ENCODE results near the gene KCNMB4. TPM values are rescaled to one million over a fixed set of nuclear protein-coding genes. Genes with fewer than 3 reads are reported as not detected.

Gene KCNMB4
- total and polyA plus RNA-seq, 9 donors, result 2.0 to 5.6 (median 3.0) TPM

- 95 to 96% (median 95%) methylated on average over 12 of the region's 12 CpGs for WGBS, 3 donors
- TF ChIP-seq, protein P1, sequence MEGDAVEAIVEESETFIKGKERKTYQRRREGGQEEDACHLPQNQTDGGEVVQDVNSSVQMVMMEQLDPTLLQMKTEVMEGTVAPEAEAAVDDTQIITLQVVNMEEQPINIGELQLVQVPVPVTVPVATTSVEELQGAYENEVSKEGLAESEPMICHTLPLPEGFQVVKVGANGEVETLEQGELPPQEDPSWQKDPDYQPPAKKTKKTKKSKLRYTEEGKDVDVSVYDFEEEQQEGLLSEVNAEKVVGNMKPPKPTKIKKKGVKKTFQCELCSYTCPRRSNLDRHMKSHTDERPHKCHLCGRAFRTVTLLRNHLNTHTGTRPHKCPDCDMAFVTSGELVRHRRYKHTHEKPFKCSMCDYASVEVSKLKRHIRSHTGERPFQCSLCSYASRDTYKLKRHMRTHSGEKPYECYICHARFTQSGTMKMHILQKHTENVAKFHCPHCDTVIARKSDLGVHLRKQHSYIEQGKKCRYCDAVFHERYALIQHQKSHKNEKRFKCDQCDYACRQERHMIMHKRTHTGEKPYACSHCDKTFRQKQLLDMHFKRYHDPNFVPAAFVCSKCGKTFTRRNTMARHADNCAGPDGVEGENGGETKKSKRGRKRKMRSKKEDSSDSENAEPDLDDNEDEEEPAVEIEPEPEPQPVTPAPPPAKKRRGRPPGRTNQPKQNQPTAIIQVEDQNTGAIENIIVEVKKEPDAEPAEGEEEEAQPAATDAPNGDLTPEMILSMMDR (IDR thresholded peaks at IDR 0.05), result no peak
- TF ChIP-seq POLR2A (IDR thresholded peaks at IDR 0.05) (no peak), EP300 (IDR thresholded peaks at IDR 0.05) (no peak)
These were observed 103.2 kb downstream of the KCNMB4 start for GRCh38 chr12:70469221-70469820.

DNA sequence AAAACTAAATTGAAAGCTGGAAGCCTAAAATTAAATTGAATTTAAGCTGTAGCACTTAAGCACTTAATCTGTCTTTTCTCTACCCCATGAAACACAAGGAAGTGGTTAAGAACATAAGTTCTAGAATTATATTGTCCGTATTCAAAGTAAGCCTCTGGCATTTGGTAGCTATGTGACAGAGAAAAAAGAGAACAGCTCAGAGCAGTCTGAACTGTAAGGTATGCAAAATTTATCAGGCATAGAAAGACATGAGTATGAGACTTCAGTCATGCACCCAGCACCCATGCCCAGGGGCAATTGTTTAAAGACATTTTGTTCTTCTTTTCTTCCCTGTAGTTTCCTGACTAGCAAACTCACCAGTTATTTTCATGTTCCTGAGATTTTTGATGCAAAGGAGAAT, 116.7 kb downstream of the KCNMB4 start:
- intact Hi-C loops (cut with DNase I), result no loop called here
- Histone ChIP-seq H3K4me1 (ENCODE audit: insufficient read depth) (no peaks in the 10 kb centered on the region), H3K36me3 (no peaks in the 10 kb centered on the region), H3K4me3 (no peak overlapping the region), H3K27ac (no peak overlapping the region), H3K27me3 (no peaks in the 10 kb centered on the region), H3K9me3 (no peaks in the 10 kb centered on the region)
- TF ChIP-seq POLR2A (IDR thresholded peaks at IDR 0.05) (no peak), EP300 (IDR thresholded peaks at IDR 0.05) (no peak)
- TF ChIP-seq, protein P1 (IDR thresholded peaks at IDR 0.05), result no peak
- DNase-seq, result no peak
- 88 to 89% (median 88%) methylated on average over 1 of the region's 1 CpG for WGBS, 3 donors

More at GRCh38 chr12:70469221-70469820, 103.2 kb downstream of the KCNMB4 start:
- Histone ChIP-seq H3K27me3 (no peaks in the 10 kb centered on the region), H3K9me3 (no peaks in the 10 kb centered on the region), H3K4me3 (no peak overlapping the region), H3K27ac (no peak overlapping the region), H3K4me1 (ENCODE audit: insufficient read depth) (no peaks in the 10 kb centered on the region), H3K36me3 (no peaks in the 10 kb centered on the region)
- DNase-seq, result no peak
- intact Hi-C loops (cut with DNase I), result no loop called here

Small RNA genes lying within 50 kb of the gene (small RNA-seq; reads per million reads assigned to genes)
- gene RNU4-65P, result not detected

Other genes starting within 250 kb of the KCNMB4 start
- 100 to 1,000 TPM in 2 of 7 donors, 10 to 100 TPM in 5; 51.9 to 115 (median 70.1) TPM for gene CNOT2, start 122.9 kb upstream of the KCNMB4 start, total RNA-seq
- 10 to 100 TPM; 33.7 to 68.0 TPM for gene CNOT2, start 122.9 kb upstream of the KCNMB4 start, polyA plus RNA-seq

Data from ovary (tissue), 9 donors.